GM18507 (cell line): ENCODE results near the gene STRN3.
"Not testable (repeated sequence)": the region's sequence is repeated elsewhere in the genome, so short reads cannot be mapped to it uniquely, and the experiment has no call there.

Source experiments
- DNase-seq: peaks from one replicate; pipeline ENCODE4 v3.0.0; 2011; ENCODE audit warnings: low read depth; ENCODE audit not compliant: insufficient read length; ENCODE audit errors: extremely low spot score
- FAIRE-seq: peaks from 2 replicates; lab custom pipeline; 2011; peaks lifted over from hg19 to GRCh38; lab: Jason Lieb, UNC

STRN3 gene

DNA sequence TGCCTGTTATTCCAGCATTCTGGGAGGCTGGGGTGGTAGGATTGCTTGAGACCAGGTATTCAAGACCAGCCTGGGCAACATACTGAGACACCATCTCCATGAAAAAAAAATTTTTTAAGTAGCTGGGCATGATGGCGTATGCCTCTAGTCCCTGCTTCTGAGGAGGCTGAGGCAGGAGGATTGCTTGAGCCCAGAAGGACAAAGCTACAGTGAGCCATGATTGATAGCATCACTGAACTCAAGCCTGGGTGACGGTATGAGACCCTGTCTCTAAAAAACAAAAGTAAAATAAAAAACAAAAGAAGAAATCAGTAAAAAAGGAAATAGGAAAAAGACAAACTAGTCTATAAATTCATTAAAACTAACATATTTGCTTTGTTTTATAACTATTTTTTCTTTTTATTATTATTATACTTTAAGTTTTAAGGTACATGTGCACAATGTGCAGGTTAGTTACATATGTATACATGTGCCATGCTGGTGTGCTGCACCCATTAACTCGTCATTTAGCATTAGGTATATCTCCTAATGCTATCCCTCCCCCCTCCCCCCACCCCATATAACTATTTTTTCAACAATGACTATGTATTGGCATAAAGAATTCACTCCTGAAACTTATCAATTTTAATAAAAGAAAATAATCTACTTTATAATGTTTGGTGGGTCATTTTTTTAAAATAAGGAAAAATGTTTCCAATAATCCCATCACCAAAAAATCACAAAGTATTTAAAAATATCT is 16.2 kb downstream of the STRN3 start:
- DNase-seq: no peak
- no peak for FAIRE-seq

DNA sequence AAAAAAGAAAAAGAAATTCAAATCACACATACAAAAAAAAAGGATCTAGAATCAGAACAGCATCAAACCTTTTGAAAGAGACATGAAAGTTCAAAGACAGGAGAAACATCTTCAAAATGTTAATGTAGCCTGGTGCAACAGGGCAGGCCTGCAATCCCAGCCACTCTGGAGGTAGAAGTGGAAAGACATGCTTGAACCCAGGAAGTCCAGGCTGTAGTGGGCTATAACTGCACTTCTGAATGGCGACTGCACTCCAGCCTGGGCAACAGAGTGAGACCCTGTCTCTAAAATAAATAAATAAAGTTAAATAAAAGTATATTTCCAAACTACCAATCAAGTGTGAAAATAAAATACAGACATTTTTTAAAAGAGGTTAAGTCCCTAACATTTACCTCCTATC is 19.5 kb downstream of the STRN3 start:
- FAIRE-seq: no peak

DNA sequence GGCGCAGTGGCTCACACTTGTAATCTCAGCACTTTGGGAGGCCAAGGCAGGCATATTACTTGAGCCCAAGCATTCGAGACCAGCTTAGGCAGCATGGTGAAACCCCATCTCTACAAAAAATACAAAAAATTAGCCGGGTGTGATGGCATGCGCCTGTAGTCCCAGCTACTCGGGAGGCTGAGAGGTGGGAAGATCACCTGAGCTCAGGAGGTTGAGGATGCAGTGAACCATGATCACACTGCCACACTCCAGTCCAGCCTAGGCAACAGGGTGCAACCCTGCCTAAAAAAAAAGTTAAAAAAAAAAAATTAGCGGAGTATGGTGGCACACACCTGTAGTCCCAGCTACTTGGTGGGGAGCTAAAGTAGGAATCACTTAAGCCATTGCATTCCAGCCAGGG is 22.2 kb downstream of the STRN3 start:
- not testable (repeated sequence) for FAIRE-seq, DNase-seq

More for the DNA sequence above, 19.5 kb downstream of the STRN3 start:
- DNase-seq: no peak

DNA sequence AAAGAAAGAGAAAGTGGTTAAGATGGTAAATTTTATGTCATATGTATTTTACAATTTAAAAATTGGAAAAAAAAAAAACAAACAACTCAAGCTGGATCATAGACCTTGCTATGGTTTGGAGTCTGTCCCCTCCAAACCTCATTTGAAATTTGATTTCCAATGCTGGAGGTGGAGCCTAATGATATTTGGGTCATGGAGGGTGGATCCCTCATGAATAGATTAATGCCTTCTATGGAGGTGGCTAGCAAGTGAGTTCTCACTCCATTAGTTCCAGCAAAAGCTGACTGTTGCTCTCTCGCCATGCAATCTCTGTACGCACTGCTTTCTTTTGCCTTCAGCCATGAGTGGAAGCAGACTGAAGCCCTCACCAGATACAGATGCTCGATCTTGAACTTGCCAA is 22.9 kb downstream of the STRN3 start:
- no peak for FAIRE-seq
- DNase-seq: no peak

DNA sequence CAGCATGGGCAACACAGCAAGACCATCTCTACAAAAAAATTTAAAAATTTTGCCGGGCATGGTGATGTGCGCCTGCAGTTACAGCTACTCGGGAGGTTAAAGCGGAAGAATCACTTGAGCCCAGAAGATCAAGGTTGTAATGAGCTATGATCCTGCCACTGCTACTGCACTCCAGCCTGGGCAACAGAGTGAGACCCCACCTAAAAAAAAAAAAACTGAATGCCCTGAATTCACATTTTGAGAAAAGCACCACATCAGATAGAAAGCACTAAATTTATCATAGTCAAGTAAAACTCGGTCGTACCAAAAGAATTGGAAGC is 24.9 kb downstream of the STRN3 start:
- FAIRE-seq (no peak), DNase-seq (no peak)

DNA sequence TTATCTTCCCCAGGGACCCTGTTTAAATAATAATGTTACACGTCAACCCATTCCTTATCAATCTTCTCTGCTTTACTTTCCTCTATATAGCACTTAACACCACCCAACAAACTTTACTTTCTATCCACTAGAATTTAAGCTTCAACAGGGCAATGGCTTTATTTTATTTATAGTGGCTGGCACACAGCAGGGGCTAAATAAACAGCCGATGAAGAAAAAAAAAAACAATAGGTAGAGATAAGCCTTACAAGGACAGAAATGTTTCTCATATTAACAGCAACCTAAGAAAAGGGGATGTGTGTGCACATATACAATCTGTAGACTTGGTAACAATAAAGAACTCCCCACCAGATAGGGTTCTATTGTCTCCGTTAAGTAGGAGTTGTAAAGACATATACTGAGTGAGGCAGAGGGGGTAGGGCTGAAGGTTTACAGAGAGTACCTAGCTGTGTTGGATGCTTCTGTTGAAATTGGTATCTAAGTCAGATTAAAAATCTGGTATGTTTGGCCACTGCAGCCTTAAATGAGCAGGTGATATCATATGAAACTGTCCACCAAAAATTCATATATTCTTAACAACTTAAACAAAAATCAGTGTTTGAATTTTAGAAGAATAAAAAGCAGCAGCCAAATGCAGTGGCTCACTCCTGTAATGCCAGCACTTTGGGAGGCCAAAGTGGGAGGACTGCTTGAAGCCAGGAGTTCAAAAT is 25.4 kb downstream of the STRN3 start:
- no peak for FAIRE-seq
- no peak for DNase-seq

DNA sequence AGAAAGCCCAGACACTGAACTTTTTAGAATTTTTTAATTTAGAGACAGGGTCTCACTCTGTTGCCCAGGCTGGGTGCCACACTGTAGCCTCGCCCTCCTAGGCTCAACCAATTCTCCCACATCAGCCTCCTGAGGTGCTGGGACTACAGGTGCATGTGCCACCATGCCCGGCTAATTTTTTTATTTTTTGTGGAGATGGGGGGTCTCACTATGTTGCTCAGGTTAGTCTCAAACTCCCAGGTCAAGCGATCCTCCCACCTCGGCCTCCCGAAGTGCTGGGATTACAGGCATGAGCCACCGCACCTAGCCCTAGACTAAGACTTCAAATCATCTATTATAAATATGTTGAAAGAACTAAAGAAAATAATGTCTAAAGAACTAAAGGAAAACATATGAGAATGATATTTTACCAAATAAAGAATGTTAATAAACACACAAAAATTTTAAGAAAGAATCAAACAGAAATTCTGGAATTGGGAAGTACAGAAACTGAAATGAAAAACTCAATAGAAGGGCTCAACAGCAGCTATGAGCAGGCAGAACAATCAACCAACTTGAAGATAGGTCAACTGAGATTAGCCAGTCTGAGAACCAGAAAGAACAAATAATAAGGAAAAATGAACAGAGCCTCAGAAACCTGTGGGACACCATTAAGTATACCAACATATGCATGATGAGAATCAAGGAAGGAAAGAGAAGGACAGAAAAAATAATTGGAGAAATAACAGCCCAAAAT is 27.0 kb downstream of the STRN3 start:
- FAIRE-seq (no peak), DNase-seq (no peak)

DNA sequence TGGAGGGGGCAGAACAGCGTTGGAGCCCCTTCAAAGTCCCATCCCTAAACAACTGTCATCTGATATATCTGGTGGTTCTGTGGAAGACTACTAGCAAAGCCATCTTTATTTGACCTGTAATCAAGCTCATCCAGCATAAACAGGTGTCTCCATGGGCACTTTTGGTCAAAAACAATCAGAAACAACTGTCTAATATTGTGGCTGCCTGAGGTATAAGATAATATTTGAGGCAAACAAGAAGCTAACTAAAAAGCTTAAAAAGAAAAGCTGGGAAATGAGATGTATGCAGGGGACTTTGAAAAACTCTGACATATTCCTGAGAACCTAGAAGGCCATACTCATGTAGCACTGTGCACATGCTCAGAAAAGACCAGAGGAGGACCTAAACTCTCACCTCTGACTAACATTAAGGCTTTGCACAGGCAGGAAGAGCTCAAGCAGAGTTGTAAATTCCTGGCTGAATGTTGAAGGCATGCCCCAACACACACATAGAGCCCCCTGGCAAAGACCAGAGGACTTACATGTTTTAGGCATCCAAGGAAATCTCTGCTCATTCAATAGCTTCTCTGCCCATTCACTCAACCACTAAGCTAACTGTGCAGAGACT is 28.0 kb downstream of the STRN3 start:
- FAIRE-seq: no peak
- DNase-seq: no peak

DNA sequence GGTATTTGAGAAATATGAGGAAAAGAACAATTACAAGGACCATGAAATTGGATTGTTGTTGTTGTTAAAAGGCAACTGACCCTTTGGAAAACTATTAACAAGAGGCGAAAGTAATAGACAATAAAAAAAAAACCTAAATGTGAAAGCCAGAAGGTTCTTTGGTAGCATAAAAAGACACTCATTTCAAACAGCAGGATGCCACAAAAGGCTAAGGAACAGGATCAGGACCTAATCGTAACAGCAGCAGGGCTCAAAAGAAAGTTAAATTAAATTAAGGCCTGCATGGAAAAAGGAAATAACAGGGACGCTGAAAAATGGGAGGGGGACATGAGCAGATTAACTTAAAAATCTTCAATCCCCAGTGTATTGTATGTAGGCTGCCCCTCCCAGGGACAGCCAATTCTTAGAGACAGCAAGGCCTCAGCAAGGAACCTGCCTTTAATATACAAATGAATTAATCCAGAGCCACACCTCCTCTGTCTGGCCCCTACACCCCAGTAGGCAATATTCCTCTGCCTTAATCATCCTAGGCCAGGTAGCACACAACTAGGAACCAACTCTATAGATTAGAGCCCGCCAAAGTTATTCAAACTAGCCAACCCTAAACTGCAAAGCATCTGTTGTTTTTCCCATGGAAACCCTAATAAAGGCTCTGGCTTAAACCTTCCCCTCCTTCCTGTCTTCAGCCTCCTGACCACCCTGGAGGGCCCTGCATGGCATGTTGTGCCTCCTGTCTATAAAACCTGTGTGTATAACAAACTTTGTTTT is 29.1 kb downstream of the STRN3 start:
- DNase-seq: no peak
- FAIRE-seq: no peak

DNA sequence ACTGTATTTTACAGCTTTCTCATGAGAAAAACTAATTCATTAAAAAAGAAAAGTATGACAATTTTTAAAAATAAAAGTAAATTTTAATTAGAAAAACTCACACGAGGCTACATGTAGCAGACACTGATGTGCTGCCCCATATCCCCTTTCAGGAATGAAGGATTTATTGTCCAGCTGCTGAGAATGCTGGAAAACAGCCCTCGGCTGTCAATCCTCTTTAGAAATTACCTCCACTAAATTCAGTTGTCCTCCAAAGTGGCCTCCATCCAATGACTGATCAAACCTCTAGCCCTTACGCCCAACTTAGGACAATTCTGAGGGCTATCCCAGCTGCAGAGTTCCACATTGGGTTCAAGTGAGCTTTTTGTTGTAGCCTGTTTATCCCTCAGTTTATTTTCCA is 30.5 kb downstream of the STRN3 start:
- DNase-seq: no peak
- FAIRE-seq: no peak

DNA sequence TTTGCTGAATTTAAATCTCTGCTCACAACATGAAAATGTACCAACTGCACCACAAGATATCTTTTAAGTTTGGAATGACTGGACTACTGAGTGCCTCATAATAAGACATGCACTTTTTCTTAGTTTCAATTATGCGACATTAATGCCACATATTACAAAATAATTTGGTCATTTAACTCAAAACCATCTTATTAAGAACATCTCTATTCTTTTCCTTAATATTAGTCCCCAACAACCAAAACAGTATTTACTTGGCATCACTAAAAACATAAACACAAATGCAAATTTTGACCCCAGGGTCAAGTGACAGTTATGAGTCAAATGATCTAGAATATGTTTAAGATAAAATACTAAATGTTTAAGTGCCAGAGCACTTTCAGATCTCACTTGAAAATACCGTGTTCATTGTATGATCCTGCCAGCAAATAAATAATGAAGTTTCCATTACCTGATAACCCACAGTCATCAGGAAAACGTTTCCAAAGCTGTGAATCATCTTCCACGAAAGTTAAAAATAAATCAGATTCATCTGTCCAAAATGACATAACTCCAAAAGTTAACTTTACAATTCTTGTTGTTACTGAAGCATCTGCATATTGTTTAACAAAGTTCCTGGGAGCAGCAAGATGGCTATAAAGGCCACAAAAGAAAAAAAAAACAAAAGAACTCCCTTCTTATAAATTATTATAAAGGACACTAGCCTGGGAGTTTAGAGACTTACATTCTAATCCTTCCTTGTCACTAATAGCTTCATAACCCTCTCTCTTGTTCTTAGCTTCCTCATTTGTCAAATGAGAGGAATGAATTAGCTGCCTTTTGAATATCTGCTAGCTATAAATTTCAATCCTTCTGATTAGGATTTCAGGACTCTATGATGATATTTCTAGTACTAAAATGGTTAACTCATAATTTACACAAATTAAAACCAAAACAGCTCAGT is 31.2 kb downstream of the STRN3 start:
- DNase-seq (no peak), FAIRE-seq (peak; percentile 74)

DNA sequence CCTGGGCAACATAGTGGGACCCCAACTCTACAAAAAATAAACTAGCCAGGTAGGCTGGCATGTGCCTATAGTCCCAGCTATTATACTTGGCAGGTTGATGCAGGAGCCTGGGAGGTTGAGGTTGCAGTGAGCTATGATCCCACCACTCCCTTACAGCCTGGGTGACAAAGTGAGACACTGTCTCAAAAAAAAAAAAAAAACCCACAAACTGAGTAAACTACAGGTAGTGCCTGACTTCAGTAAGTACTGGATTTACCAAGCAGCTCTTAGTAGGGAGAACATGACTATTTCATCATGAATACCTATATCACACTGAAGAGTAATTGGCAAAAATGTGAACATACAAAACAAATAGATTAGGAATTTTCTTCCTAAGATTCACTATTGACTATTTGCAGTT is 33.1 kb downstream of the STRN3 start:
- FAIRE-seq: no peak
- no peak for DNase-seq

DNA sequence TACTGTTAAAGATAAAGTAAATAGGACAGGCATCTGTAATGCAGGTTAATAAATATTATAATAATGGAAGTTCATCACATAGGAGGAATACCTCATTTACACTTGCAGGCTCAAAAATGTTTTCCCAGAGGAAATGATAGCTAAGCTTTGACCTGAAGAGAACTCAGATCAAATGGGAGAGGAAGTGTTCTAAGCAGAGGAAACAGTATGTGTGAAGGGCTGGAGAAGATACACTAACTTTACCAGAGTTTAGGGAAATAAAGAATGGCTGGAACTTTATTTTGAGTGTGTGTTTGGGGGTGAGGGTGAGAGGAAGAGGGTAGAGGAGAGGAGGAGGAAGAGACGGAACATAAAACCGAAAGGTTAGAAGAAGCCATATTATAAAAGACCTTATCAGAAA is 34.8 kb downstream of the STRN3 start:
- FAIRE-seq (no peak), DNase-seq (no peak)

DNA sequence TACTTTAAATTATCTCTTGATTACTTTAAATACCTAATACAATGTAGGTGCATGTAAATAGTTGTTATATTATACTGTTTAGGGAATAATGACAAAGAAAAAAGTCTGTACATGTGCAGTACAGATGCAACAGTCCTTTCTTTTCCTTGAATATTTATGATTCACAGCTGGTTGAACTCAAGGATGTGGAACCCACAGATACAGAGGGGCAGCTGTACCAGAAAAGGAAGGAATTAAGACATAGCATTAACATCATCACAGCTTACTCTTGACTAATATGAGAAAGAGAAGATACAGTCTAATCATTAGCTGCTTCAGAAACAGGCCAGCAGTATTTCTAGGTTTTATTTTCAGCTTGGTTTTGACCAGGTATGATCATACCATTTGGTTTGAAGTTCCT is 35.4 kb downstream of the STRN3 start:
- DNase-seq: no peak
- FAIRE-seq: no peak

DNA sequence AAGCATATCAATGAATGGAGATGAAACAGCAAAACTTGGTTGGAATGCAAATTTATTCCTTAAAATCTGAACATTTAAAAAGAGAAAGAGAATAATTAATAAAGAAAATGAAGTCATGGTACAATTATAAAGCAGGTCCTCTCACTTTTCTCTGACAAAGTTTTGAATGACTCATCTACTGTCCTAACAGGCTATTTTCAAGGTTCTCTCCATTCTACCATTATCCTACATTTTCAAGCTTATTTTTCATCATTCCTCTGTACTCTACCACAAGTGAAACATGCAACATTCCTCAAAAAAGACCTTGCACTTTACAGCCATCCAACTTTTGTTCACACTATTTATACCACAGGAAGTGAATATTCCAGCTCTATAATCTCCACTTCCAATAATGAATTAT is 37.7 kb downstream of the STRN3 start:
- FAIRE-seq: no peak
- DNase-seq: no peak

DNA sequence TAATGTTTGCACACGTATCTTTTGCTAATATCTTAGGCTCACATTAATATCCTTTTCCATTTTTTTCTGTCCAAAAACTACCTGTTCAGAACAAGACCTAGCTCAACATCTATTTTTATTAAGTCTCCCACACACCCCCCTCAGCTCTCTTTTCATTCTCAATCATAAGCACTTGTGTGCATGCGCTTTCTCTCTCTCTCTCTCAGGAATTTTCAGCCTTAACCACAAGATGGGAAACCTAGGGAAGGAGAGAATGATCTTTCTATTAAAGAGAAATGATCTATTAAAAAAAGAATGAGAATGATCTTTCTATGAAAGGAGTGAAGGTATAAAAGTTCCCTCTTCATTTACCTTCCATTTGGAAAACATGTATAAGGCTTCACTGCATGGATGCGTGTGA is 40.4 kb downstream of the STRN3 start:
- no peak for FAIRE-seq
- no peak for DNase-seq

DNA sequence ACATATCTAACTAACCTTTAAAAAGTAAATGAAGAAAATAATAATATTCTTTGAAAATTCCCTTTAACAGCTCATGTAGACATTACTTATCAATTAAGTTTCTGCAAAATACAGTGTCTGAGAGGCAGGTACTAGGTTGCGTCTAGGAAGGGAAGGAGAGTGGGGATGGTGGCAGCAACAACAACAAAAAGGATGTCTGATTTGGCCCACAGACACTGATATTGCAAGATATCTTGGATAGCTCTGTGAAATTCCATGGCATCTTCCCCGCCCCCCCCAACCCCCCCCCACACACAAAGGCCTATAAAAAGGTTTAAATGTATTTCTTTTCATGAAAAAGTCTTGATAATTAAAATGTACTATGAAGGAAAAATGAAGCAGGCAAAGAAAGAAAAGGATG is 42.3 kb downstream of the STRN3 start:
- FAIRE-seq (no peak), DNase-seq (no peak)

DNA sequence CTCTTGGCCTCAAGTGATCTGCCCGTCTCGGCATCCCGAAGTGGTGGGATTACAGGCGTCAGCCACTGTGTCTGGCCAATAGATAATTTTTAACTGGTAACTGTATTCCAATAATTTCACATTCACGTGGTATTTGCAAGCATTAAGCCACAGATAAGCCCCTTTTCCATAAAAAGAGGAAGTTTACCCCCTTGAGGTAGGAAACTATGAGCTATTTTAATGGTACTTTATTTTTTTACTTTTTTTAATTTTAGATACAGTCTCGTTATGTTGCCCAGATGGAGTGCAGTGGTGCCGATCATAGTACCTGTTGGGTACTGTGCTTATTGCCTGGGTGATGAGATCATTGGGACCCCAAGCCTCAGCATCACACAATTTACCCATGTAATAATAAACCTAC is 43.6 kb downstream of the STRN3 start:
- DNase-seq (no peak), FAIRE-seq (no peak)

DNA sequence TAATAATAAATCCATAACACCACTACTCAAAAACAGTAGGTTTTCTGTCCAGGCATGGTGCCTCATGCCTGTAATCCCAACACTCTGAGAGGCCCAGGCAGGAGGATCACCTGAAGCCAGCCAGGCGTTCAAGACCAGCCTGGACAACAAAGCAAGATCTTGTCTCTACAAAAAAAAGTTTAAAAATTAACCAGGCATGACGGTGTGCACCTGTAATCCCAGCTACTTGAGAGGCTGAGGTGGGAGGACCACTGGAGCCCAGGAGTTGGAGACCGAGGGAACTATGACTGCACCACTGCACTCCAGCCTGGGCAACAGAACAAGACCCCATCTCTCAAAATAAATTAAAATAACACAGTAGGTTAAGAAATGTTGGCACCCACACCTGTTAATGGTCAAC is 45.2 kb downstream of the STRN3 start:
- FAIRE-seq (peak; percentile 31), DNase-seq (no peak)
